ENCODE results near the gene LPA. TPM values are rescaled to one million over a fixed set of nuclear protein-coding genes. Genes with fewer than 3 reads are reported as not detected.
A peak's percentile ranks its signal among the peaks of the same experiment; 100 is the strongest.

The LPA gene
- total RNA-seq, 1 donor from 2014 or later = 1.4 TPM

GRCh38 chr6:160520043-160520904 is 143.8 kb downstream of the LPA start:
- peak; percentile 81 for DNase-seq

GRCh38 chr6:160519603-160520042 is 144.5 kb downstream of the LPA start:
- no peak for DNase-seq

- DNase-seq = no peak
Observed at GRCh38 chr6:160519133-160519532, 144.9 kb downstream of the LPA start.

GRCh38 chr6:160513836-160514235 is 150.2 kb downstream of the LPA start:
- no peak for DNase-seq

- no peak for DNase-seq
Observed at GRCh38 chr6:160510976-160511617, 153.0 kb downstream of the LPA start.

- DNase-seq = no peak
Observed at GRCh38 chr6:160510199-160510598, 153.9 kb downstream of the LPA start.

GRCh38 chr6:160509610-160510009 is 154.5 kb downstream of the LPA start:
- DNase-seq = no peak

- DNase-seq = no peak
Observed at GRCh38 chr6:160508599-160508998, 155.5 kb downstream of the LPA start.

- DNase-seq = no peak
Observed at GRCh38 chr6:160507420-160507819, 156.7 kb downstream of the LPA start.

- DNase-seq = no peak
Observed at GRCh38 chr6:160505970-160506369, 158.1 kb downstream of the LPA start.

- no peak for DNase-seq
Observed at GRCh38 chr6:160500639-160501038, 163.4 kb downstream of the LPA start.

- no peak for DNase-seq
Observed at GRCh38 chr6:160494576-160494975, 169.5 kb downstream of the LPA start.

GRCh38 chr6:160489091-160489490 is 175.0 kb downstream of the LPA start:
- no peak for DNase-seq

GRCh38 chr6:160487116-160487515 is 177.0 kb downstream of the LPA start:
- no peak for DNase-seq

Other genes with a start within 250 kb of the LPA start
- 0.62 TPM for gene PLG, start 38.0 kb upstream of the LPA start, total RNA-seq